NCI-H1092 treated with DMSO at 0.1 percent for 48 hours (cell line): ENCODE results near the gene MAP3K5.

Source experiments
- DNase-seq: peaks from one replicate; lab custom pipeline; 2025; lab: John Stamatoyannopoulos, UW

The MAP3K5 gene

DNA sequence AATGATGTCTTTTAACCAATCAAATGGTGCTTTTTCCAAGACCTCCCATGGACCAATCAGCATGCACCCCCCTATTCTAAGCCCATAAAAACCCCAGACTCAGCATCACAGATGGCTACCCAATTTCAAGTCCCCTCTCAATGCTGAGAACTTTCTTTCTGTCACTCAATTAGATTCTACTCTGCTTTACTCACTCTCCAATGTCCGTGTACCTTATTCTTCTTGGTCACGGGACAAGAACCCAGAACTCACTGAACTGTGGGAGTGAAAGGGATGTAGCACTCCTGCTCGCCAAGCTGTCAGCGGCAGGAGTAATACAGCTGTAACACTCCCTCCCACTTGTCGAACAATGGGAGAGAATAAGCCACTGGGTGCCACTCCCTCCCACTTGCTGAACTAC, 221.2 kb downstream of the MAP3K5 start:
- no peak for DNase-seq

DNA sequence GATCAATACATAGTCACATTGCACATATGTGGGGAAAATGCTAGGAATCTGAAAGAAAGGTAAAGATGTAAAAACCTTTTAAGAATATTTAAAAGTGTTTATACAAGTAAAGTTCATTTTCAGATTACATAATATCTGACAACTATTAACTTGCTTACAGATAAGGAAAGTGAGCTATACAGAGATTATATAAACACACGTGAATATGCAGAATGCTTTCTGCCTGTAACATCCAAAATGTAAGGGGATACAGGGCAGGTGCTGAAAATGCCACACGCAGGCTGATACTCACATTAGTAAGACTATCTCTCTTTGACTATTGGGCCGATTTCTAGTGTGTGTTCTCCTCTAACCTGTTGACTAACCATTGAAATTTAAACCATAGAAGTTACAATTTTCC, 224.1 kb downstream of the MAP3K5 start:
- no peak for DNase-seq

DNA sequence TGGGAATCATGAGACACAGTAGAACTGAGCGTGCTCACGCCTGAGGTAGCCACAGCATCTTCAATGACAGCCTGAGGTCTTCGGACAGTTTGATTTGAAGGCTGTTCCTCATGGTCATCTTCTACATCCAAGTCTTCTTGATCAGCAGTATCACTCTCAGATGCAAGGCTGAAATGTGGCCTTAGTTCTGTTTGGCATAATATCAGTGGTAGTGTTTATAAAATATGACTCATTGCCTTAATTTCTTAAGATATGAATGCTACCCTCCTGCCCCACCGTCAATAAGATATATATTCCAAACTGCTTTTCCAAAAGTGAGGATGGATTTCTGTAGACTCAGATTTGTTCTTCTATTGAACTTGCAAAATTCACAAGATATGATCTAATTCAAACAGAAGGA, 224.6 kb downstream of the MAP3K5 start:
- no peak for DNase-seq

DNA sequence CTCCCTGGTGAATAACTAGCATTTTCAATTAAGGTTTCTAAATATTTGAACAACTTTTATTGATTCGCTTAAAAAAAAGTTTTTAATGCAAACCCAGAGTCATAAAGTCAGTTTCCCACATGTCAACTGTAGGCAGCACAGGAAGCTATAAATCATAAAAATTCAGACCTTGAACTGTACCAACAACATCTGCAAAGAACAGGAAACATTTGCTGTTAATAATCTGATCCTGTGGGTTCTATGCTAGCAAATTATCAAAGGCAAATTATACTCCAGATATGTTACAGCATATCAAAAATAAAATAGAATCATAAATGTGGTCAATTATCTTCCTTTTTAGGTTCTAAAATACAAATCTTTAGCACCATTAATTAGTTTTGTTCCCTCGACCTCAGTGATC, 225.4 kb downstream of the MAP3K5 start:
- DNase-seq: no peak

DNA sequence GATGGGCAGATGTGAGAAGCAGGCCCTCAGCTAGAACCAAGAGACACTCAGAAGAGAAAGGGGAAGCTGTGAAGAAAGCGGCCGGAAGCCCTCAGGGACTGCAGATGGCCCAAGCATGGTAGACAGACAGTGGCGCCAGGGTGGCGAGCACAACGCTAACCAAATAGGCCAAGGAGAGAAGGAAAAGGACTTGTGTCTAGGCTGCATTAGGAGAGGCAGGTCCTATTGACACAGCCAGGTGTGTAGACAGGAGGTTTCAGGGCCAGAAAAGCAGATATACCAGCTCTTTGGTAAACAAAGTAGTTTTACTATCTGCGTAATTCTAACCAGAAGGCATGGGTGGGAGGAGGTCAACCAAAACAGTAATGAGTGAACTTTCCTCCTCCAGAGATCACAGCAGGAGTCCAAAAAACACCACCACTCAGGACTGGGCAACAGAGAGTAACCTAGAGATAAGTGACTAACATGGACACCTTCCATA, 226.2 kb downstream of the MAP3K5 start:
- no peak for DNase-seq

DNA sequence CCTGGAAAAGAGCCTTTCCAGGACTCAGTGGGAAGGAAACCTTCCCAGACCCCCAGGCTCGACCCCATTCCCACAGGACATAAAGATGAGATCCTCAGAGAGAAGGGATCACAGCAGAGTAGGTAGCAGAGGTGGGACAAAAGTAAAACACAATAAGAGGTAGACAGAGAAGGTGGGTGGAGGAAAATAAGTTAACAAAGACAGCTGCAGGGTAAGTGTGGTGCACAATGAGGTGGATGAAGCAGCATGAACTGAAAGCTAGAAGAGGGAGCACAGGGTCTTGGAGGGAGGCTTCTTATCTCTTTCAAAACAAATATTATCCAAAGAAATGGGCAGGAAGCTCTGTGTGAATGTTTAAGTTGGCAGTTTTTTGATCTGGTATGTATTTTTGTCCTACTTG, 228.1 kb downstream of the MAP3K5 start:
- no peak for DNase-seq

DNA sequence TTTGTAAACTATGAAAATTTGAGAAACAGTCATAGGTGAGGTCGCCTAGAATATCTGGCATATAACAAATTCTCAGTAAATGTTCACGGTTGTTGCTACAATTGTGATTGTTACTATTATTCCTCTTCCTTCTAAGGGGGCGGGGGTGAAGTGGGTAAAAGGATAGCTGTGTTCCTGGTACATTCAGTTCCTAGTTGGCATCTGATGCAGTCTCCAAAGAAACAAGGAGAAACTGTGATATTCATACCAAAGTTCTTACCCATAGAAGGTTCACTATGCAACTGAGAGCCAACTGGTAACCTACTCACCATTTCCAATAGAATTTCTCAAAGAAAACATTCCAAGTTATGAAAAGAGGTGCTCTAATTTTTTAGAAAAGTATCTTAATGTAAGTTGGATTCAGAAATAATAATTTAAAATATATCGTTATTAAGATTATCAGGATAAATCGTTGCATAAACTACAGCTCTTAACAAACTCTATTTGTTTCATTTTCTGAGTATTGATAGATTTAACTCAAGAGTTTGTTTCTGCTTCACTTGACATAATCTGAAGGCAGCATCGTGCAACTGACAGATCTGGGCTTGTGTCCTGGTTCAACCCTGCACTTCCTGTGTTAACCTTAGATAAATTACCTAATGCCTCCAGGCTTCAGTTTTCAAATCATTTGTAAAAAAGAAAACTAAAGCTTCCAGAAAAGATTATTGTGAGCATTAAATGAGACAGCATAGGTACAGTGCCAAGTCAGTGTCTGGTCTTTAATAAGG, 228.7 kb downstream of the MAP3K5 start:
- no peak for DNase-seq

DNA sequence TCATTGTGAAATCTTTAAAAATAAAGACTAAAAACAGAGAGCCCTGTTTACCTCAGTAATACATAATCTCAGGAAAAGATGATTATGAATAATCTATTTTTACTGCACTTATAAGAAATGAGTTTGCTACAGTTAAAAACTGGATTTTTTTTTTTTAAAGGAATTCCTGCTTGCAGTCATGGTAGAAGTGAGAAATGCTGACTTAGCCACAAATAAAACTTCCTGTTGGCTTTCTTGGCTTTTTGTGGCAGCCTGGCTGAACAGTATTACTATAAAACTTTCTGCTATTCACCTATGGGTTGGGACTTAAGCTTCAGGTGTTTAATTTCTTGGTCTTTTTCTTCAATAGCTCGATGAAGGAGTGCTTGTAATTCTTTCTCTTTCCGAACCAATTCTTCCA, 230.1 kb downstream of the MAP3K5 start:
- DNase-seq: no peak

DNA sequence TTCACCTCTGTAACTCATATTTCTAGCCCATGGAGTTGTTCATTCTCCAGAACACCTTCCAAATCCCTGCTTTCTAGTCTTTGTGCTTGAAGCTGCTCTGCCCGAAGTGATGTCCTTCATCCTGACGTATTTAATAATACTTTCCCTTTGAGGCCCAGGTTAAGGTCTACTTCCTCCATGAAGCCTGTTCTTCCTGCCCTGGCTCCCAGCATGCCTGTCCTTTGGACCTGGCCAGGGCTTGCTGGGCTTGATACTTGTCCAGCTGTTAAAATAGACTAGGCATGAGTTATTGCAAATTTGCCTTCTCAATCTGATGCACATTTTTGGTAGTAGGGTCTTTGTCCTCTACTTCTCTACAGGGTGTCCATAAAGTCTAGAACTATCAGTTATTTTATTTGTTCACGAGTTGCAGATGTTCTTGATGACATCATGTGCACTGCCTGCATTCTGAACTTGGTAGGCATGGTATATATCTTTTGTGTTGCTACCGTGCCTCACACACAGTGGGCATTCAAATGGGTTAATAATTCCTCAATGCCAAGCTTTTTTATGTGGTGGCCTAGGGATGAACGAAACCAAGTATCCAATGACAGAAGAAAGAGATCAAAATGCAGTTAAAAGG, 239.0 kb downstream of the MAP3K5 start:
- DNase-seq: no peak

DNA sequence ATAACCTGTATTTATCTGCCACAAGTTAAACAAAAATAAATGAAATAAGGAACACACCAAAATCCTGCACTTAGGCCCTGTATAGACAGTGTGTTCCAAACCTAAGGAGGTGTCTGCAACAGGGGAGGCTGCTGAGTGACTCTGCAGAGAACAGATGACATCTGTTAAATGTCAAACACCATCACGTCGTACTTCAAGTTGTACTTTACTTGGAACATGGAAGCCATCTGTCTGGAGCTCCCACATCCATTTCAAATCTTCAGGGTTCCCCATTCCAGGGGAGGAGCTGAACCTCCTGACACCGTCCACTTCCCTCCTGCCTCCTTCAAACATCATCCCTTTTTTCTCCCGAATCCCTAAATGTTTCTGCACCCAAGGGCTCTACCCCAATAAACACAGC, 240.2 kb downstream of the MAP3K5 start:
- no peak for DNase-seq

DNA sequence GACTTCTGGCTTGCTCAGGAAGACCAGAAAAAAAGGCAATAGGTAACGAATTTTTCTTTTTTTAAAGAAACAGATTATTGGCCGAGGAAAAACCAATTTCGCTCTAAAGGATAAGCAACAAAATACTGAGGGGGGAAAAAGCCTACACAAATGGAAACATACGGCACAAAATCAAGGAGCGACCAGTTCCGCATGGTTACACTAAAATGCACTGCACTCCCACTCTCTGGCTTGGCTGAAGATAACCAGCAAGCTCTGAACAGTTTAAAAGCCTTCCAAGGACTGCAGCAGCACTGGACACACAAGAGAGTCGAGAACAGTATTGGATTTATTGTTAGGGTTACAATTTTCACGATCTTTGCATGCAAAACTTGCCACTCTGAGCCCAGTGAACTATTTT, 241.2 kb downstream of the MAP3K5 start:
- DNase-seq: no peak

DNA sequence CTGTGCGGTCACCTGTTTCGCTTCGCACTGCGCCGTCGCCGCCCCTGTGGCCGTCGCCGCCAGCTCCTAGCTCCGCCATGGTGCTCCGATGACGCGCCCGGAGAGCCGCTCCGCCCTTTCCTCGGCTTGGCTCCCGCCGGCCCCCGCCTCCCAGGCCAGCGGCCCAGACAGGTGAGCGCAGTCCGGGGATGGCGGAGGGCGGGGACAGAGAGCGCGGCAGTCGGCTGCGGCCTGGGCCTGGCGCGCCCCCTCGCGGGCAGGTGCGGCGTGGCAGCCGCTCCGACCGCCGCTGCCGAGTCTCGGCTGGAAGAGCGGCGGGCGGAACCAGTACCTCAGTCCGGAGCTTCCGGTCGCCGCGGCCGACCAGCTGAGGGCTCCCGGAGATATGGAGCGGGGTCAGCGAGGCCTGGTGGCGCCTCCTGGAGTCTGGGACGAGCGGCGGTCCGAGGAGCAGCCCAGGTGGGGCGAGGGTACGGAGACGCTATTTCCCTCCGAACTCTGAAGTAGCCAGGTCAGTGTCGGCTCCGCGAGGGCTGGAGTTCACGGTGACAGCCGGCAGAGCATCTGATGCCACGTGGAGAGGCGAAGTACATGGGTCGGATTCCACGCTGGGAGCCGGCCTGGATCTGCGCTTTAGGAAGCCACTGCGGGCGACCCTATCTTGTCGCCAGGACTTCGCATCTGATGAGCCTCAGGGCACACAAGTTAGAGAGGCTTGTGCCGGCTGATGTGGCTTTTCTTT, 241.8 kb downstream of the MAP3K5 start, which contains the start of gene MAP7:
Gene MAP7, minus strand, starts transcription at position 93 of the 742 bp plus-strand sequence. Its CDS starts 14 bp downstream, at position 79.
- DNase-seq: peak; percentile 42

DNA sequence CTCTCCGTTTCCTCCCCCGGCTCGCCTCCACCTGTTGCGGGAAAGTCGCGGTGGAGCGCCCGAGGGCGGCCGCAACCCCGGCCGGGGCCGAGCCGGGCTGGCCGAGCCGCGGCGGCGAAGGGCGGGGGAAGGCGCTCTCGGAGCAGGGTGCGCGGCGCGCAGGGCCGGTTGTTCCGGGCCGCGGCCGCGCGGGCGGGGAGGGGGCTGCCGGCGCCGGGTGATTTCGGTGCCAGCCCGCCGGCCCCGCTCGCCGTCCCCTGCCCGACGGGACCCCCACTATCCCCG, 242.3 kb downstream of the MAP3K5 start:
- DNase-seq: peak; percentile 20

DNA sequence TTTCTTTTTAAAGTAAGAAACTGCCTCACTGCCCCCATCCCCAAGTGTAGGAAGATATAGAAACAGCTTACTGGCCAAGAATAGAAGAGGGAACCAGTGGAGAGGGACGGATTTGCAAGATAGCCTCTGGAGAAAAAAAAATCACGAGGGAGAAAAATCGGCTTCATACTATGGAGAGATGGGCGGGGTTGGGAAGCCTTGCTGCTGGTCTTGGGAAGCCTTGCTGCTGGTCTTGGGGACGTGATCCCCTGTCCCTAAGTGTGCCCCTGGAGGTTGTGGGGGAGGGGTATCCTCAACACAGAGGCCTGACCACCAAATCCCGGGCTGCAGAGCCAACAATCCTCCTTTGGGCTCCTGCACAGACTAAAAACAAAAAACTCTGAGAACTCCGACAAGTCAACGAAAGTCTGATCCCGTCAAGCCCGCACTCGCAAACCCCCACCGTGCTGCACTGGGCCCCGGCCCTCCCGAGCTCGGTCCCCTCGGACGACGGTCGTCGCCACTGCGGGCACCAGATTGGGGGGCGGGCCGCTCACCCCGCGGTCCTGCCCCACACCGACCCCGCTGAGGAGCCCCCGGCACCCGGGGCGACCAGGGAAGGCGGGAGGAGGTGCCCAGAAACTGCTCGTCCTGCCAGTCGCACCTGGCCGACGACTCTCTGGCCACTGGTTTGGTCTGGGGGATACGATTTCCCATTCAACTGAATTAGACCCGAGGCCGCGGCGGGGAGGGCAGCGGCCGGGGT, 242.8 kb downstream of the MAP3K5 start:
- no peak for DNase-seq

DNA sequence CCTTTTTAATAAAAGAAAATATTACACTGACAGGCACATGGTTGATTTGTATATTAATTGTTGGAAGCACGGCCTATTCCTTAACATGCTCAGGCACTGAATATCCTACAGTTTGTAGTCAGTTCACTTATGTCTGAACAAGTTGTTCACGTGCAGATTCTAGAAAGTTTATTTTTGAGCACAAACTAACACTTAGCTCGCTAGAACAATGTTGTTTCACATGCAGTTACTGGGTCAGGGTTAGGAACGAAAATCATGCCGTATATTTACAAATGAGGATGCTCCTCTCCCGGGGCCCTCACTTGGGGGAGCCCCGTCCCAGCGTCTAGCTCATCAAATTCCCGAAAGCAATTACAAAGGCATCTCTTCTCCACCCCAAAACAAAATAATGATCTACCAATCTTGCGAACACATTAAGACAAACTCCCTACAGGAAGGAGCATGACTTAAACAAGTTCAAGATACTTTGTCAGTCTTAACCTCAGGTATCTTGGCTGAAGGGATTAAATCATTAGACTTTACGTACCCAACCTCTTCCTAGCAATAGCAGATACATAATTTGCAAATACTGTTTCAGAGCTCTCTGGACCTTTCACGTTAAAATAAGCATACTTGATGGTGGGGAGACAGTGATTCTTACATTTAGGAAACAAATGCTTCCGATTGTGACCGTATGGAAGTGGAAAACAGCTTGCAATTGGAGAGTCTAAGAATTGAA, 243.5 kb downstream of the MAP3K5 start:
- no peak for DNase-seq

DNA sequence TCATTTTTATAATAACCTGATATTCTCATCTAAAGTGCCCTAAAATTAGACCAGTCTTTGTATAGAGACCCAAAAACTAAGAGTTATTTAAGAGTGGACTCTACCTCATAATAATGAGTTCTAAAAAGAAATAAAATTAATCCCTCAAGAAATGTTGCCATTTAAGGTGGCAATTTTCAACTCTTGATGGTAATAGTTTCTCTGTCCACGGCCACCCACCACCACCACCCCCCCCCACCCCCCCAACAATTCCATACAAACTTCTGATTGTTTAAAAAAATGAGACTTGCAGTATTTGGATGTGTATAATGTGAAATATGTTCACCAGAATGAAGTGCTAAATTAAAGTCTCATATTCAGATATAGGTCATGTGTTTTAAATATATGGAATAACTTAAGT, 244.4 kb downstream of the MAP3K5 start:
- no peak for DNase-seq

DNA sequence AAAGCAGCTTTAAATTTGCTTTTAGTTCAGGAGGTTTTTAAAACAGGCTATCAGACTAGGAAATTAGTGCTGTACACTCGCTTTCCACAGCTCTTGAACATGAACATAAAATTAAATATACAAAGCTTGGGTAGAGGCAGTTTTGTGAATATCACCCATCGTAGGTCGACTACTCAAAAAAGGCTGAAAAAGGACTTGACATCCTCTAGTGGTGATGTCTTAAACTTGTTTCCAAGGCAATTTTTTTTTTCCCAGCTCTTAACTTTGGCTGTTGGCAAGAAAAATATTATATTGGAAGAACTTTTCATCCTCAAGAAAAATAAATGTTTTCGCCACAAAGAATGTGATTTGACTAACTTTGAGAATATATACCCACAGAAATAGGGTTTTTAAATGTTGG, 244.9 kb downstream of the MAP3K5 start:
- peak; percentile 10 for DNase-seq

DNA sequence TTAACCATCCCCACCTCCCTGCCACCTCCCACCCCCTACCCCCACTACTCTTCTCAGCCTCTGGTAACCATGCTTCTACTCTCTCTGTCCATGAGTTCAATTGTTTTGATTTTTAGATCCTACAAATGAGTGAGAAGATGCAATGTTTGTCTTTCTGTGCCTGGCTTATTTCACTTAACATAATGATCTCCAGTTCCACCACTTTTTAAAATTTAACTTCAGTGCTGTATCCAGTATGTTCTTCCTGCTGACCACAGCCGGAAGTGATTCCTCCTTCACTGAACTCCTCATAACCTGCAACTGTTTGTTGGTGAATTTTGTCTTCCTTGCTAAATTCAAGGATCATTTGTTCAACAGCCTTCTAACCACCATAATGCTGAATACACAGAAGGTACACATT, 245.9 kb downstream of the MAP3K5 start:
- no peak for DNase-seq

DNA sequence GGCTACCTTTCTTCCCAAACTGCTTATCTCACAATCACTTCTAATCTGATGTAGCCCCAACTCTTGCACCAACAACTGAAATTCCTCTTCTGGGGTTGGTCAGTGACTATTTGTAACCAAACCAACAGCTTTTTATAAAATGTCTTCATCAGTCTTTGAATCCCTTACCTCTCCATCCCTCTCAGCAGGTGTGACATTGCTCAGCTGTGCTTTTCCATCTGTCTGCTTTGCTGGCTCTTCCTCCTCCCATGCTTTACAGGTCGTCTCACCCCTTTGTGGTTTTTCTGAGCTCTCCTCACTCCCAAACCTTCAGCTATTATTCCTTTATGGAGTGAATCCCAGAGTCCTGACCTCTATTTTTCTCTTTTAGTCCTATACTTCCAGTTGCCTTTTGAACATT, 248.0 kb downstream of the MAP3K5 start:
- no peak for DNase-seq

DNA sequence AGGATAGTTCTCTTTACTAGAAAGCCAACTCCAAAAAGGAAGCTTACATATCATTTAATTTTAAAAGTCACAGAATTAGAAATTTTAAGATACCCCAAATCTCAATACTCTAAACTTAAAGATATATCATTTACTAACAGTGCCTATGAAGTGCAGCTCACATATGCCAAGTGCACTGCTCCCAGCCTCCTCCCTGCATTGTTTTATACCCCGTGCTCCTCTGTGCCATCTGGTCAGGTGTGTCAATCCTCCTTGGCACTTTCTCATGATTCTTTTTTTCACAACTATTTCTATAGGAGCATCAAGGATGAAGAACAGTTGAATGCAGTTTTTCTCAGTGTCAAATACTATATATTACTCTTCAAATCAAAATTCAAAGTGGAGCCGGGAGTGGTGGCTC, 250.9 kb downstream of the MAP3K5 start:
- DNase-seq: no peak

DNA sequence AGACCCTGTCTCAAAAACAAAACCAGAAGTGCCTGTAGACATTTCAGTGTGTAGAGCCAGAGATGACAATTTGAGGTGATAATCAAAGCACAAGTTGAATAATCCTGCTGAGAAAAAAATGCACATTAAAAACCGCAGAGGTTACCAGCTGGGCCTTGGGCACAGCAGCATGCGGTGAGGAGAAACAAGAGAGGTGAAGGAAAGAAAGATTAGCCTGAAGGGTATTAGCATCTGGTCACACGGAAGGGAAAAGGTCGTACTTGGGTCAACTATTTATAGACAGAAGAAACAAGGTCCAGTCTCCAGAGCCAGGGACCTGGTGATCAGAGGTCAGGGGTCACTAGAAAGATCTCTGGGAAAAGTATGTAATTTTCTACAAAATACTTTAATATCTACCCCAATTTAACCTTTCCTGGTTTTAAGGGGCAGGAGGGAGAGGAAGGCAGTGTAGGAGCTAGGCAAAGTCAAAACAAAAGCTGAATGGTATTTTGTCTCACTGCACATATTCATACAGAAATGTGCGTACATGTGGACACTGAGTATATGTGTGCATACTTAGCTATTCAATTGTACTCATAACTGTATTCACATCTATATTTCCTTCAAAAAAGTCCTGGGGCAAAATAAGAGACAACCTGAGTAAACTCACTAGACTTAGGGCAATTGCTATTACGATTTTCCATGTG, 252.2 kb downstream of the MAP3K5 start:
- no peak for DNase-seq
